Inflammatory macrophage (primary cell): ENCODE results near the gene FGD2.
"Not testable (repeated sequence)": the region's sequence is repeated elsewhere in the genome, so short reads cannot be mapped to it uniquely, and the experiment has no call there.

Experiments
- DNase-seq, 2 donors: peaks; one replicate each; pipeline ENCODE4 v3.0.0-alpha.2; 2020 to 2022

The FGD2 gene

DNA sequence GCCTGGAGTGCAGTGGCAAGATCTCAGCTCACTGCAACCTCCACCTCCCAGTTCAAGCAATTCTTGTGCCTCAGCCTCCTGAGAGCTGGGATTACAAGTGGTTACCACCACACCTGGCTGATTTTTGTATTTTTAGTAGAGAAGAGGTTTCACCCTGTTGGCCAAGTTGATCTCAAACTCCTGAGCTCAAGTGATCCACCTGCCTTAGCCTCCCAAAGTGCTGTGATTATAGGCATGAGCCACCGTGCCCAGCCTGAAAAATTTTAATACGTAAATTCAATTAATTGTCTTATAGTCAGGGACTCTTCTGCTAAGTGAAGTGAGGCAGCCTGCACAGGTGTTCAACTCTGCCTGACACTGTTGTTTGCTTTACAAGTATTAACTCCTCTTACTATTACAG is 15.1 kb upstream of the FGD2 start:
- not testable (repeated sequence) for DNase-seq

DNA sequence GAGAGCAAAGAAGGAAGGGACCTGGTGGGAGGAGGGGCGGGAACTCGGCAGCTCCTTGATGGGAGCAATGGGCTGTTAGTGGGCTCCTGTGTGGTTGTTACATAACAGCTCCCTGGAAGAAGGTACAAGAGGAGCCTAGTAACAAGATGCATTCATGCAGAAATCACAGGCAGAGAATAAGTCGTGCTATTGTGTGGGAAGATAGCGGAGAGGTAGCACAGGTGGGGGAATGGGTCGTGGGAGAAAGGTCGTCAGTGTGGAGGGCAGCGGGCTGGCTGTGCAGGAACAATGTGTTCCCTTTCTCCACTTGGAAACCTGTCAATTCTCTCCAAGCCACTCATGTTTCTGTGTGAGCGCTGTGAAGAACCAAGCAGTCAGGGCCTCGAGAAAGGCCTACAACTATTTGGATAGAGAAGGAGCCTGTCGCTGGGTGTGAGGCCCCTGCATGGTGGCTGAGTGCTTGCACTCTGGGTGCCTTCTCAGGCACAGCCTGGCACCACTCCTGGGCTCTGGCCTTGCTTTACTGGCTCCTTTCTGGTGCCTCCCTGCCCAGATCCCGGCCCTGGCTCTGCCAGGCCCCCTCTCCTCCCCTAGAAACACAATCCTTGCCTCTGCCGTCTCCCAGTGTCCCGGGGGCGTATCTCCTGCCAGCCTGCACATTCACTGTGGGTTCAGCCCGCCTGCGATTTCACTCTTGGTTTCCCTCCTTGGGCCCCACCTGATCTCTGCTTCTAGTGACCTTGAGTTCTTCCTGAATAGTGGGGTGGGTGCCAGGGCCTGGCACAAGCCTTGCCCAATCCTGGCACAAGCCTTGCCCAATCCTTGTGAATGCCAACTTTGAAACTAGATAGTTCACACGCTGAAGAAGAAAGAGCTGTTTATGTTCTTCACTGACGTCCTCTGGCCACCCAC is 7.4 kb upstream of the FGD2 start:
- no peak for DNase-seq

DNA sequence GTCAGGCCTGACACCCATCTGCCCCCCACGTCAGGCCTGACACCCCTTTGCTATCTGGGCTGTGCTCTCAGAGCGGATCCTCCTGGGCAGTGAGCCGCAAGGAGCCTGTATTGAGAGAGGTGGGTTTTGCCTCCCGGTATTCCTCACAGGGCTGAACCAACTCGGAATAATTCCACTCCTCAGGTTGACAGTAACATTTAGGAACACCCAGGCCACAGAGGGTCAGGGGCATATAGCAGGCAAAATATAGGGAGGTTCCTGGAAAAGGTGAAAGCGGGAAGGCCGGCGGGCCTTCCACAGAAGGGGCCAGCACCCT is 6.8 kb upstream of the FGD2 start:
- no peak for DNase-seq

DNA sequence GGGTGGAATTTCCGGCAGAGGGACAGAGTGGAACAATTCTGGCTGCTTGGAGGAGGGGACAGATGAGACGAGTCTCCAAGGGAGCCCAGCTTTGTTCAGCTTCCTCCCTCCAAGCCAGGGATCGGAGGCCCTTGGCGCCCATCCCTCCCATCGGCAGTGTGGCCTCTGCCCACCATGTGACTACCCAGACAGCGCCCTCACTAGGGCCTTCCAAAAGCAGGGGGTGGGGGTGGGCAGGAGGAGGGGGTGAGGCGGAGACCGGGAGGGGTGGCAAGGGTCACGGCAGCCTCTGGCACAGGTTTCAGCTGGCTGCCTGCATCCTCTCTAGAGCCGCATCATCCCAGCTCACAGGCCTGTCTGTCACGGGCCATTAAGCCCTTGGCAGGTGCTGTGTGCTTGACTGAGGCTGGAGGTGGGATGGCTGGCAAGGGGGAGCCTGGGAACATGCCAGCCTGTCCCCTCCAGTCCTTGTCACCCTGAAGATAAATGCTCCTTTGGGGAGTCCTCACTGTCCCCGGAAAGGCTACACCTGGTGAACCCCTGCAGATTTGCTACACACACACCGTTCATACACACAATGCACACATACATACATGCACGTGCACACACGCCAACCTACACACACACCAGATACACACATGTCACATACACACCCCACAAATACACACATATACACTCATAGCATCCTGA is 6.2 kb upstream of the FGD2 start:
- no peak for DNase-seq

DNA sequence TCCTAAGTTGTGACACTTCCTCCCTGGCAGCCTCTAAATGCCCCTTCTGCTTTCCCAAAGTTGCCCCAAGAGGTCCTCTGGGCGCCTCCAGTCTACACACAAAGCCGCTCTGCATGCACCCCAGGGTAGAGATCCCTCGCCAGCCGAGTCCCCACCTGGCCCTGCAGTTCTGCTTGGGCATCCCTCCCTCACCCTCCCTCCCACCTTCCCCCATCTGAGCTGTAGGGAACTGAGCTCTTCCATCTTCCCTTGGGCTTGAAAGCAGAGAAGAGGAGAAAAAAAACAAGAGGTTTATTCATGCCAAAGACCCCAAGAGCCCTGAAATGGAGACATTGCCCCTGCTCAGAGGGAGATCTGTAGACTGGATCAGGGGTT is 5.7 kb upstream of the FGD2 start:
- DNase-seq: no peak

DNA sequence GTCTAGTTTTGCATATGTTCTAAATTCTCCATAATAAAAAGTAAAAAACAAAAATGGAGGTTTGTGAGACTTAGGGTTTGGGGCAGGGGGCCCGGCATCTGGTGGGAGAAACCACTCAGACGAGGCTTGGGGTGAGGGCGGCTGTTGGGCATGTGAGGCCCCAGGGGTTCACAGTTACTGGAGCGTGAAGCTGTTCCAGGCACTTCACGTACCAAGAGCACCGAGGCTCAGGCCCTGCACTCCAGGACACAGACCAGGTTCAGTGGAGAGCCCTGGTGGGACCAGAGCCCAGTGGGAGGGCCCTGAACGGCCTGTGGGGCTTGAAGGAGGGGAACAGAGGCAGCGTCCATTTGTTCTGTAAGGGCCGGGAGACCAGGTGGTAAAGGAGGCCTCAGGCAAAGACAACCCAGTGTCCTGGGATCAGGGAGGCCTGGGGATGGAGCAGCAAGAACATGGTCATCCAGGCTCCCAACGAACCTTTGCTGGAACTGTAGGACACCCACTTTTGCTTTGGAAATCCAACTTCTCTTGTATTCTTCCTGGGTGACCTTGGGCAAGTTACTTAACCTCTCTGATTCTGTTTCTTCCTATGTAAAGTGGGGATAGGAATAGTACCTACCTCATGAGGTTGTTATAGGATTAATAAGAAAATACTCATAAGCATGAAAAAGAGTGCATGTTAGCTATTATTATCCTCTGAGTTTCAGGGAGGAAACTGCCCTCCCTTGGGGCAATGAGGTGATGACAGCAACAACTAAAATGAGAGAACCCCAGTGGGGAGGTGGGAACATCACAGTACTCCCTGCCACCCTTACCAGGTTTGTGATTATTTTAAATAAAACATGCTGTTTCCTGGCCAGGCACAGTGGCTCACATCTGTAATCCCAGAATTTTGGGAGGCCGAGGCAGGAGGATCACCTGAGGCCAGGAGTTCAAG is 1.1 kb upstream of the FGD2 start:
- no peak for DNase-seq

DNA sequence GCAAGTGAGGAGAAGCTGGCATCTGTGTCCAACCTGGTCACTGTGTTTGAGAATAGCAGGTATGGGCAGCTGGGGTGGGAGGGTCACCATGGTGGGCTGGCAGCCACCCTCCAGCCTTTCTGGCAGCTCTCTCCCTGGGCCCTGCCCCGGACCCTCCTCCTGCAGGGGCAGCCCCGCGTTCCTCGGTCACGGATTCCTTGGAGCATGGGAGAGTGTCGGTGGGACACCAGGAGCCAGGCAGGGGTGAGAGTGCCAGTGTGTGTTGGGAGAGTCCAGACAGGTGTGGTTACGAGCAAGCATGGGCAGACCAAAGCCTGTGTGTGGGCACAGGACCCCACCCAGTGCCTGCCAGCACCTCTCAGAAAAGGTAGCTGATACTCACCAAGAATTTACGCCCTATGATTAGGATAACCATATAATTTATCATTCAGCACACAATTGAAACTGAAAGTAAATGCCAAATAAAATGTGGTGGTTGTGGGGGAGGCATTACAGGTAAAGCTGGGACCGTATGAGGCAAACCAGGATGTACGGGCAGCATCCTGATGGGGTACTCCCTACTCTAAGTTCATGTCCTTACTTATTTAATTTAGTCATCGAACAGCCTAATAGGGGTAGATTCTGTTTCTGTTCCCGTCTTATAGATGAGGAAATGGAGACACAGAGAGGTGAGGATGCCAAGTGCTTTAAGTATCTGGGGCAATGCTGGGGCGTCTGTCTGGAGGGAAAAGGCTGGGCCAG is 542 bp downstream of the FGD2 start:
- peak in 1 of 2 donors; percentile 28 for DNase-seq

DNA sequence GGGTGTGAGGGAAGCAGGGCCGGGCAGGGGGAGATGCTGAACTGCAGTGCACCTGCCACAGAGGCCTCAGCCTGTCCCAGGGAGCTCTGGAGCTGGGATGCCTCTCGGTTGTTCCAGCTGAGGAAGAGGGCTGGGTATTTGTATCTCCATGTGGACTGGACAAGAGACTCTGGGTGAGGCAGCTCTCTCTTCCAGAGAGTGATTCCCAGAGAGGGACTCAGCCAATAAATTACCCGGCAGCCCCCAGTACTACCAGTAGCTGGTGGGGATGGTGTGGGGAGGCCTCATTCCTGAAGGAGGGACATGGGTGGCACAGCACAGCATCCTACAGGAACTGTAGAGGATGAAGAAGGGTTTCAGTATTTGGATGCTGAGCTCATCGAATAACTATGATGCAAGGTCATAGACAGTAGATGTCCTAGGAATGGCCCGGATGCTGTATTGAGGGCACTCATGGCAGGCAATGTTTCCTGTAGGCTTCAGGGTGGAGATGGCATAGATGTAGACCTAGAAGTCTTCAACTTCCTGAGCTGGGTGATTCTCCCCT is 1.4 kb downstream of the FGD2 start:
- peak; percentile 27 to 34 for DNase-seq

DNA sequence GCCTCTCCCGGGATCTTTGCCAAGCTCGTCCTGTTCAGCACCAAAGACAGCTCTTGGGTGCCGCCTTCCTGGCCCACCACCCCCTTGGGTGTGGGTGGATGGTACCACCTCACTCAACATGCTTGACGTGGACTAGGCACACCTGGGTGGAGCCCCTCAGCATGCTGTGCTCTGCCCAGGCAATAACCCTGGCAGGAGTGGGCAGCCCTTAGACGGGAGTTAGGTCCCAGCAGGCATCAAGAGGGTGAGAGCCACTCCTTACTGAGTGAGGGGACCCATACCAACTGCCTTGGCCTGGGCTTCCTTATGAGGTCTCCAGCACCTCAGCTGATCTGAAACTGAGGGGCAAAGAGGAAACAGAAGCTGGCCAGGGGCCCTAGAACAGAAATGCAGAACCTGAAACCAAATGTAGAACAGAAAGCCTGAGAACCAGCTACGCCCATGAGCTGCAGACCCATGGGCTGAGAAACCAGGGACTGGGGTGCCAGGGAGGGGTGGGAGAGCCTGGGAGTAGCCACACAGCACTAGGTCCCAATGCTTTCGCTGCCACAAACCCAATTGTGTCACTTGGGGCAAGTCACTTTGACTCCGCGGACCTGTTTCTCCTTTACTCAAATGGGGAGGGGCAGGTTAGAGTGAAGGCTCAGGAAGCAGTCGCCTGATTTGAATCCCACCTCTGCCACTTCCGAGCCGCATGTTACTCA is 2.0 kb downstream of the FGD2 start:
- DNase-seq: peak; percentile 79 to 87

DNA sequence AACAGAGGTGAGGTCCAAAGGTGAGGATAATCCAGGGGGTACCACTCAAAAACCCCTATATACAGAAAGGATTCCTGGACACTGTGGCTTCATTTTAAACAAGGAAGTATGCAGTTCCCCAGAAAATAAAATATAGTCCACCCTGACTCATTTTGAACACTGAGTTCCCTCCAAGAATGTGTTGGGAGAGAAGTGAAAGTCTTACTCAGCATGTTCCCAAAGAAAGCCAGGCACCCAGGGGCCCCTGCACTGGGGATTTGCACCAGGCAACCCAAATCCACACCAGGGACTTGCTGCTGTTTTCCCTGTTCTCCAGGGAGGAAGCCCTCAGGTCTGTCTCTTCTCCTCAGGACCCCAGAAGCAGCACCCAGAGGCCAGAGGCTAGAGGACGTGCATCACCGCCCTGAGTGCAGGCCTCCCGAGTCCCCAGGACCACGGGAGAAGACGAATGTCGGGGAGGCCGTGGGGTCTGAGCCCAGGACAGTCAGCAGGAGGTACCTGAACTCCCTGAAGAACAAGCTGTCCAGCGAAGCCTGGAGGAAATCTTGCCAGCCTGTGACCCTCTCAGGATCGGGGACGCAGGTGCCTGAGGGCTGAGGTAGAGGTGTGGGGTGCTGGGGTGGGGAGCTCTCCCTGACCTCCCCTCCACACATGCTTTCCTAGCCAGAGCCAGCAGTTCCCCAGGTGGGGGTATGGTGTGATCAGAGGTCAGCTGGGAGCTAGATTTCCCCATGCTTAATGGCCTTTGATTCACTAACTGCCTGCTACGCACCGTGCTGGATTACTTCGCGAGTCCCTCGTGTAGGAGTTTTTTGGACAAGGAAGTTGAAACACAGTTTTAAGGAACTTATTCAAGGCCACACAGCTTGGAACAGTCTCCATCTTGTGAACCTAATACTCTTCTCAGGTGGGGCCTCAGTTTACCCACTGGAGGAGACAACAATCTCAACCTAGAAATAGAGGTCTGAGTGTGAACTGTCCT is 3.3 kb downstream of the FGD2 start:
- DNase-seq: peak; percentile 69 to 72

DNA sequence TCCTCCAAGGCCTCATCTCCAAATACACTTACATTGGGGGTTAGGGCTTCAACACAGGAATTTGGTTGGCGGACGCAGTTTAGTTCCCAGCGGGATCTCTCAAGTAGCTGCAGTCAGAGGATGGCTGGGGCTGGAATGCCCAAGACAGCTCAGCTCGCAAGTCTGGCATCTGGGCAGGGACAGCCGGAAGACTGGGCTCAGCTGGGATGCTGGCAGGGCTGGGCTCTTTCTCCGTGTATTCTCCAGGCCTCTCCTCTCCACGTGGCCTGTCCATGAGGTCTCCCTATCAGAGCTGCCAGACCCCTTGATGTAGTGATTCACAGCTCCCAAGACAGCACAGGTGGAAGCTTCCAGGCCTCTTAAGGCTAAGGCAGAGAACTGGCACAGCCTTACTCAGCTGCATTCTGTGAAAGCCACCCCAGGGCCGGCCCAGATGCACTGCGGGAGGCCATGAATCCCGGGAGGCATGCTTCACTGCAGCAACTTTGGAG is 5.0 kb downstream of the FGD2 start:
- no peak for DNase-seq

DNA sequence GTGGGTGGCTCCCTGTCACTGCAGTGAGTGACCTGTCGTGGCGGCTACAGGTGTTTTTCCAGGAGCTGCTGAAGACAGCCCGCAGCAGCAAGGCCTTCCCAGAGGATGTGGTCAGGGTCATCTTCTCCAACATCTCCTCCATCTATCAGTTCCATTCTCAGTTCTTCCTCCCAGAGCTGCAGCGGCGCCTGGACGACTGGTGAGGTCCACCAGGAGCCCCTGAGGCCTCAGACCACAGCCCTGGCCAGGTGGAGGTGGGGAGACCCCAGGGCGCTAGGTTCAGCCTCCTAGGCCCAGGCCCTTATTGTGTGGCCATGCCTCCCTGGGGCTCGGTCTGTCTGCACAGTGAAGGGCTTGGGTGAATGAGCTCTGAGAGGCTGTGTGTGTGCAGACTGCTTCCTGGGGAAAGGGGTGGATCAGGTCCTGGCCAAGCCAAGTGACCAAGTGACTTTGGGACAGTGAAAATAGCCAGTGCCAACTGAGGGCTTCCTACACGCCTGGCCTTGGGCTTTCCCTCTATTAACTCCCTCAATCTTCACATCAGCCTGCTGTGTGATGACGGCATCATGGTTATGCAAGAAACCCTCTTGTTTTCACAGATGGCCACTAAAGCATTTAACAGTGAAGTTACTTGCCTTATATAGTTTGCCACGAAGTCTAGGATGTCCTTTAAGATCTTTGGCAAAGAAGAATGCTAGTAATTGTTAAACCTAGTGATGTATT is 6.4 kb downstream of the FGD2 start:
- peak; percentile 29 to 46 for DNase-seq

DNA sequence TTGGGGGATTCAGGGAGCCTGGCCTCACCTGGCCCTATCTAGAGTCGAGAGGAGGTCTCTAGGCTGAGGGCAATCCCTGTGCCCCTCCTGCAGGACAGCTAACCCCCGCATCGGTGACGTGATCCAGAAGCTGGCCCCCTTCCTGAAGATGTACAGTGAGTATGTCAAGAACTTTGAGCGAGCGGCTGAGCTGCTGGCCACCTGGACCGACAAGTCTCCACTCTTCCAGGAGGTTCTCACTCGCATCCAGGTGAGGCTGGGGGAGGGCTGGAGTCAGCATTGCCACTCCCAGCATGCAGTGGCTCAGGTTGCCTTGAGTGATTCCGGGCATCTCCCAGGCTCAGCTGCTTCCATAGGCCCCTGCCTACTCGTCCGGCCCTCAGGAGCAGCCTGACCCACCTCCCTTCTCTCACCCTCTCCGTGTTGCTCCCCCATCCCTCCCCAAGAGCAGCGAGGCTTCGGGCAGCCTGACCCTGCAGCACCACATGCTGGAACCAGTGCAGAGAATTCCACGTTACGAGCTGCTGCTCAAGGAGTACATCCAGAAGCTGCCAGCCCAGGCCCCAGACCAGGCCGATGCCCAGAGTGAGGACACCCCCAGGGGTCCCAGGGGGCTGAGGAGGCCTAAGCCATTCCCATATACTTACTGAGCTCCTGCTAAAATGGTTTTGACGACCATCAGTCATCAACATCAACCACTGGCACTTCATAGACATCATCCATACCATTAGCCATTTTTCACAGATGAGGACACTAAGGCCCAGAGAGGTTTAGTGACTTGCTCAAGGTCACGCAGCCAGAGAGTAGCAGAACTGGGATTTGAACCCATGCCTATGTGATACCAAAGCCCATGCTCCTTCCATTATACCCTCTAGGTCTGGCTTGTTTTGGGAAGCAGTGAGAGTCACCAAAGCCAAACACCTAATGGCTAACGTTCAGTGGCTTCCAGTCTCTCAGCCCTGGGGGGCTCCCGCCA is 8.3 kb downstream of the FGD2 start:
- DNase-seq: no peak

DNA sequence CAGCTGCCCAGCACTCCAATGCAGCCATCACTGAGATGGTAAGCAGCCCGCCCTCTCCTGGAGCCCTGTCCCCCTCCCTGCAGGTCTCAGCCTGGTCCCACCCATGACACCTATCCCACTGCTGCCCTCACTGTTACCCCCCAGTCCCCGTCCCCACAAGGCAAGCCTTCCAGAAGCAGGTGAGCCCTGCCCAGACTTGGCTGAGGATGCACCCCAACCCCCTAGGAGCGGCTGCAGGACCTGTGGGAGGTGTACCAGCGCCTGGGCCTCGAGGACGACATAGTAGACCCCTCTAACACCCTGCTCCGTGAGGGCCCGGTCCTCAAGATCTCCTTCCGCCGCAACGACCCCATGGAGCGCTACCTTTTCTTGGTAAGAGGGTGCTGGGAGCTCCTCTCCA is 9.2 kb downstream of the FGD2 start:
- DNase-seq: no peak

DNA sequence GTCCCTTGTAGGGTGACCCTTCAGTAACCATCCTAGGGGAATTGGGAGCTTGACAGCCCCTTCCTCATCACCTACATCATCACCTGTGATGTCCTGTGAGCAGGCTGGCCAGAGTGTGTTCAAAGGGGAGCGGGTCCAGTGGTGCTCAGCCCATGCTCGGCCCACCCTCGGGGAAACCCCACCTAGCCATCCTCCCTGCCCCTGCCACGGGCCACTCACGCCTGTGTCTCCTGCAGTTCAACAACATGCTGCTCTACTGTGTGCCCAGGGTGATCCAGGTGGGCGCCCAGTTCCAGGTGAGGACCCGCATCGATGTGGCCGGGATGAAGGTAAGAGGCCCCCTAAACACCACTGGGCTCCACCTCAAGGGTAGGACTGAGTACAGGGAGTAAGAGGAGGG is 10.1 kb downstream of the FGD2 start:
- DNase-seq: no peak

DNA sequence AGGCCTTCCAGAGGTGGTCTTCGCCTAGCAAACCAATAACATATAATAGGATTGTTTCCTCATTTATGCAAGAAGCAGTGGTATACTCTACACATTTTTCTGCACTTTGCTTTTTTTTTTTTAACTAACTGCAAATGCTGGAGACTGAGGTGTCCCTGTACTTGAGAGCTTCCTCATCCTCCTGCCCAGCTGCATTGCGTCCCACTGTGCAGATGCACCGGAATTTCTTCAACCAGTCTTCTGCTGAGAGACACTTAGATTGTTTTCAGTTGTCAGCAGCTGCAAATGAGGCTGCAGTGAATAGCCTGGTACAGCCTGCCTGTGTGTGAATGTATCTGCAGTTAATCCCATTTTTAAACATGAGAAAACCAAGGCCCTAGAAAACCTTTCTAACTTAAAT is 11.5 kb downstream of the FGD2 start:
- DNase-seq: no peak

DNA sequence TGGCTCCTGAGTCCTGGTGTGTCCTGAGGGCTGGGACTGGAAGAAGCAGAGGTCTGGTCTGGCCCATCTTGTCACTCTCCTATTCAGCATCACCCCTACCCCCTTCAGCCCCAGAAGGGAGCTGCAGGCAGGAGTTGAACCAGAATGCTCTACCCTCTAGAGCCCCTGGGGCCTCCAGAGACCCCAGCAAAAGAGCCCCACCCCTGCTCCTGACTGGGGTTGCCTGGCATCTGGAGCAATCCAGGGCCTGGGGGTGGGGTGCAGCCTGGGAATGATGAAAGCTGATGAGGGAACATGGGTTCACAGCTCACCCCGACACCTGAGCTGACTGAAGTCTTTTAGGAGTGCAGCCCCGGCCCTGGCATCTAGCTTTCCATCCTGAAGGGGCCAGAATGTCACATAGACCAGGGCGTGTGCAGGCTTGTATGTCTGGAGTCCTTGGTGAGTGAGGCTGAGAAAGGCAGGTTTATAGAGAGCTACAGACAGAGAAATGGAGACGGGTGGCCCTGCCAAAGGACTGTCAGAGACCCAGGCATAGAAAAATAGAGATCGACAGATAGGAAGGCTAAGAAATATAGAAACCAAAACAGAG is 12.2 kb downstream of the FGD2 start:
- no peak for DNase-seq
